Fibroblast of peridontal ligament (primary cell): ENCODE measurements around the gene NOTCH3.

ENCODE experiments used
- DNase-seq: peaks from one replicate; pipeline ENCODE4 v3.0.0-alpha.2; 2010; ENCODE audit errors: extremely low read depth

NOTCH3 gene

GRCh38 chr19:15200553-15201364, at the start of gene NOTCH3:
TSS of gene NOTCH3 (minus strand) at chr19:15200995. CDS start at chr19:15200905, 90 bp downstream.
- DNase-seq = no peak

GRCh38 chr19:15250640-15250993, 49.8 kb upstream of the NOTCH3 start:
- DNase-seq = no peak

GRCh38 chr19:15249972-15250639, 49.3 kb upstream of the NOTCH3 start:
- peak; percentile 92 for DNase-seq

GRCh38 chr19:15249528-15249874, 48.7 kb upstream of the NOTCH3 start:
- DNase-seq = no peak

GRCh38 chr19:15248648-15249527, 48.1 kb upstream of the NOTCH3 start:
- peak; percentile 92 for DNase-seq

- peak; percentile 48 for DNase-seq
Measured at GRCh38 chr19:15248106-15248505, 47.3 kb upstream of the NOTCH3 start.

GRCh38 chr19:15247107-15248014, 46.6 kb upstream of the NOTCH3 start:
- peak; percentile 27 for DNase-seq

GRCh38 chr19:15246198-15246481, 45.3 kb upstream of the NOTCH3 start:
- DNase-seq = no peak

GRCh38 chr19:15245370-15246197, 44.8 kb upstream of the NOTCH3 start:
- no peak for DNase-seq

GRCh38 chr19:15244808-15245207, 44.0 kb upstream of the NOTCH3 start:
- no peak for DNase-seq

- DNase-seq = no peak
Measured at GRCh38 chr19:15244106-15244803, 43.5 kb upstream of the NOTCH3 start.

GRCh38 chr19:15243236-15243957, 42.6 kb upstream of the NOTCH3 start:
- DNase-seq = no peak

GRCh38 chr19:15241259-15241910, 40.6 kb upstream of the NOTCH3 start:
- DNase-seq = no peak

- DNase-seq = no peak
Measured at GRCh38 chr19:15240515-15240914, 39.7 kb upstream of the NOTCH3 start.

- no peak for DNase-seq
Measured at GRCh38 chr19:15239337-15239949, 38.6 kb upstream of the NOTCH3 start.

GRCh38 chr19:15238639-15239155, 37.9 kb upstream of the NOTCH3 start:
- no peak for DNase-seq

GRCh38 chr19:15237759-15238638, 37.2 kb upstream of the NOTCH3 start:
- no peak for DNase-seq
